SK-N-SH (cell line): ENCODE measurements around the gene PRKN. TPM values are rescaled to one million over a fixed set of nuclear protein-coding genes. Genes with fewer than 3 reads are reported as not detected.

Experiments
- CTCF ChIA-PET: fragments of 300-600, 350-600 bp; formaldehyde crosslinking; extraction: SDS; loops from one replicate; lab custom pipeline; 2021; lab: Yijun Ruan, JAX
- POLR2A ChIA-PET: fragments of 350-600 bp; sonication (Branson Sonifier 250); formaldehyde crosslinking; extraction: SDS; loops from one replicate; lab custom pipeline; 2020; ENCODE audit warnings: antibody characterized with exemption, inconsistent platforms; lab: Yijun Ruan, JAX
- DNase-seq: peaks from one replicate; pipeline ENCODE4 v3.0.0; 2012
- H2AFZ ChIP-seq: fragments of 200-600 bp; sonication (generic); 2 replicates; pipeline ENCODE4 v1.8.1; 2016; ENCODE audit warnings: antibody characterized with exemption, mild to moderate bottlenecking, low read depth
- H3F3A ChIP-seq: fragments of 200-600 bp; sonication (generic); replicated peaks from 2 replicates; pipeline ENCODE3; 2016; ENCODE audit warnings: antibody characterized with exemption, mild to moderate bottlenecking; ENCODE audit not compliant: insufficient read depth
- H3K27ac ChIP-seq, 2 experiments: fragments of 200-500 bp in 1 of 2; fragments of 200-600 bp in 1 of 2; sonication (Bioruptor generic) in 1 of 2; sonication (generic), shearing (Covaris generic) in 1 of 2; 2 replicates each; pipeline versions ENCODE4 v1.5.1 to v1.6.1; 2014 to 2016; ENCODE audit warnings: low read depth in 2 of 2, inconsistent platforms in 1 of 2, low read length in 1 of 2, mild to moderate bottlenecking in 1 of 2, mixed read lengths in 1 of 2
- H3K27me3 ChIP-seq: fragments of 200-600 bp; sonication (generic), shearing (Covaris generic); 2 replicates; pipeline ENCODE4 v1.6.1; 2016; ENCODE audit warnings: mixed run types; ENCODE audit not compliant: insufficient read depth
- H3K36me3 ChIP-seq, 2 experiments: fragments of 200-500 bp in 1 of 2; fragments of 200-600 bp in 1 of 2; sonication (Bioruptor generic) in 1 of 2; sonication (generic) in 1 of 2; replicated peaks in 1 of 2; 2 replicates each; pipeline versions ENCODE3 to v1.5.1; 2014 to 2016; ENCODE audit warnings: low read length in 1 of 2, mild to moderate bottlenecking in 1 of 2; ENCODE audit not compliant: insufficient read depth in 2 of 2, control insufficient read depth in 1 of 2
- H3K4me1 ChIP-seq, 2 experiments: fragments of 200-500 bp in 1 of 2; fragments of 200-600 bp in 1 of 2; sonication (Bioruptor generic) in 1 of 2; sonication (generic), shearing (Covaris generic) in 1 of 2; 2 replicates each; pipeline versions ENCODE4 v1.5.1 to v1.6.1; 2014 to 2016; ENCODE audit warnings: low read depth in 1 of 2, low read length in 1 of 2, mixed run types in 1 of 2; ENCODE audit not compliant: insufficient read depth in 2 of 2, control insufficient read depth in 1 of 2
- H3K4me2 ChIP-seq: fragments of 200-600 bp; sonication (generic), shearing (Covaris generic); 2 replicates; pipeline ENCODE4 v1.6.1; 2017; ENCODE audit warnings: mixed run types
- H3K4me3 ChIP-seq, 2 experiments: fragments of 200-500 bp in 1 of 2; fragments of 200-600 bp in 1 of 2; sonication (Bioruptor generic) in 1 of 2; sonication (generic), shearing (Covaris generic) in 1 of 2; 2 replicates each; pipeline versions ENCODE4 v1.5.1 to v1.8.1; 2014 to 2016; ENCODE audit warnings: low read depth in 2 of 2, inconsistent platforms in 1 of 2, low read length in 1 of 2, mild to moderate bottlenecking in 1 of 2, mixed read lengths in 1 of 2, moderate library complexity in 1 of 2
- H3K79me2 ChIP-seq: fragments of 200-600 bp; sonication (generic); 2 replicates; pipeline ENCODE4 v1.8.1; 2017; ENCODE audit warnings: mild to moderate bottlenecking; ENCODE audit not compliant: insufficient read depth
- H3K9ac ChIP-seq: fragments of 200-600 bp; sonication (generic); 2 replicates; pipeline ENCODE4 v1.6.1; 2017; ENCODE audit warnings: mixed run types
- H3K9me2 ChIP-seq: fragments of 200-600 bp; sonication (generic); 2 replicates; pipeline ENCODE4 v1.6.1; 2017; ENCODE audit warnings: mixed run types
- H3K9me3 ChIP-seq: fragments of 200-600 bp; sonication (generic); 2 replicates; pipeline ENCODE4 v1.6.1; 2017; ENCODE audit warnings: mixed run types, mild to moderate bottlenecking, moderate library complexity
- H4K20me1 ChIP-seq: fragments of 200-600 bp; sonication (generic); 2 replicates; pipeline ENCODE4 v1.6.1; 2017; ENCODE audit warnings: mild to moderate bottlenecking, mixed run types; ENCODE audit not compliant: insufficient read depth
- CHD2 ChIP-seq: fragments of 150-350 bp; IDR thresholded peaks from 2 replicates; pipeline ENCODE4 v1.6.1; 2018; ENCODE audit warnings: low read length; ENCODE audit not compliant: partially characterized antibody
- ELF1 ChIP-seq: IDR thresholded peaks from 2 replicates; pipeline ENCODE4 v1.4.0; 2012
- EP300 ChIP-seq, 2 experiments: IDR thresholded peaks; 2 replicates each; pipeline versions ENCODE4 v1.4.0 to v1.6.1; 2012; ENCODE audit warnings: borderline replicate concordance in 1 of 2, low read depth in 1 of 2, low read length in 1 of 2
- FOSL2 ChIP-seq: IDR thresholded peaks from 2 replicates; pipeline ENCODE4 v1.4.0; 2012; ENCODE audit warnings: low read depth, mild to moderate bottlenecking, moderate library complexity, borderline replicate concordance
- GATA2 ChIP-seq: sonication (generic); formaldehyde crosslinking; IDR thresholded peaks from 2 replicates; pipeline ENCODE4 v1.5.0; 2020; ENCODE audit warnings: mild to moderate bottlenecking, missing genetic modification reagents
- MEF2A ChIP-seq: IDR thresholded peaks from 2 replicates; pipeline ENCODE4 v1.4.0; 2012; ENCODE audit warnings: low read depth, borderline replicate concordance
- MXI1 ChIP-seq: IDR thresholded peaks from 2 replicates; pipeline ENCODE4 v1.6.1; 2012; ENCODE audit warnings: mild to moderate bottlenecking, low read depth, low read length, improper control_type of control experiment
- NFIC ChIP-seq: IDR thresholded peaks from 2 replicates; pipeline ENCODE4 v1.4.0; 2012; ENCODE audit warnings: borderline replicate concordance
- RXRA ChIP-seq: IDR thresholded peaks from 2 replicates; pipeline ENCODE4 v1.4.0; 2012; ENCODE audit warnings: low read depth, mild to moderate bottlenecking, borderline replicate concordance
- SMC3 ChIP-seq: IDR thresholded peaks from 2 replicates; pipeline ENCODE4 v1.6.1; 2012; ENCODE audit warnings: low read depth, low read length, improper control_type of control experiment
- TAF1 ChIP-seq: IDR thresholded peaks from 2 replicates; pipeline ENCODE4 v1.6.1; 2012; ENCODE audit warnings: low read depth, mild to moderate bottlenecking, low read length, moderate library complexity, borderline replicate concordance
- YY1 ChIP-seq: IDR thresholded peaks from 2 replicates; pipeline ENCODE4 v1.4.0; 2012; ENCODE audit warnings: low read depth, mild to moderate bottlenecking
- WGBS: methylation state at CpG from one replicate; pipeline ENCODE4 v1.1.6; 2017; ENCODE audit warnings: low lambda C conversion rate; 5-methylcytosine and 5-hydroxymethylcytosine counted together
- polyA plus RNA-seq, 3 experiments: library from polyadenylated mRNA; depleted of rRNA; stranded (reverse); fragments of >200 nt; gene quantifications; 2 replicates each; pipeline ENCODE4 v1.2.3, GENCODE V29; 2012
- TF ChIP-seq, protein P1 (sequence below): IDR thresholded peaks from 2 replicates; pipeline ENCODE4 v1.4.0; 2012; ENCODE audit warnings: low read depth, borderline replicate concordance

The PRKN gene
- polyA plus RNA-seq, 1 of the 3 experiments (the other 2 are of a cell fraction), result 0.76 TPM

DNA sequence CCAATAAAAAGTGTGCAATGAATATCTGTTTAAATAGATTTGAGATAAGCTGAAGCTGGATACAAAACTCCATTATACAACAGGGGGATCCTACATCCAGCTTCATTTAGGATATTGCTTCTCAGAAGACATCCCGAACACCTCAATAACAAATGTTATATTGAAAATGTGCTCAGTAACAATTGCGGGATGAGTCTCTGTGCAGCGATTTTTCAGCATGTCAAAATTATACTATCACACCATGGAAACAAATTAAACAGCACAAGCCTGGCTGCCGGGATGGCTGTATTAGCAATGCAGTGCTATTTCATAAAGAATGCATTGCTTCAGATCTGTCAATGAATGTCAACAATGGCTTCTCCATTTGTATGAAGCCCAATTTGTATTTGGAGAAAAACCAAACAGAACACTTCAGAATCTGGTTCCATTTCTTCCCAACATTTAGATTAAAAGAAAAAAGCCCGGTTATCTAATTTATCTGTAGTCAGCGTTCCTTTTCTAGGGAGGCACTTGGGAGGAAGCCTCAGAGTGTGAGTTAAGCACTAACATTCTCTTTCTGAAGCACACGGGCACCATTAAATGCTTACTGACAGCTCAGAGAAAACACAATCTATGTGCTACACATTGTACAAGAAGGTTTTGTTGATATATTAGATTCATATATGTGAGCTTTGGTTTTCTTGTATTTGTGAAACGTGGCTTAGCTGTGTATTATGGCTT lies 1142.8 kb downstream of the PRKN start:
- Histone ChIP-seq H3K36me3 (no peaks in the 10 kb centered on the region), H3K4me1 (peaks cover 0 to 5% of the 10 kb centered on the region in 2 experiments; a peak in 2 of 4 replicates), H4K20me1 (no peaks in the 10 kb centered on the region), H3K9me2 (0 out of 2 replicates have a peak, but pooled peaks cover 3% of the 10 kb centered on the region), H3K79me2 (no peaks in the 10 kb centered on the region), H3K9ac (no peak overlapping the region), H3K4me3 (no peak overlapping the region), H2AFZ (no peak overlapping the region), H3K27me3 (no peaks in the 10 kb centered on the region), H3F3A (no peaks in the 10 kb centered on the region), H3K27ac (no peak overlapping the region), H3K9me3 (no peaks in the 10 kb centered on the region), H3K4me2 (no peak overlapping the region)
- DNase-seq, result no peak
- WGBS, result 60% methylated on average over 8 of the region's 8 CpGs
- ChIA-PET POLR2A (no interaction called here), CTCF (interaction anchor here (1.2 kb wide), 1 partner anchor 191 kb away, joined by 3 read pairs; no protein-coding TSS in a partner anchor)
- TF ChIP-seq CHD2, result no peak
- no peak for TF ChIP-seq MXI1
- no peak for TF ChIP-seq MEF2A
- TF ChIP-seq, protein P1, sequence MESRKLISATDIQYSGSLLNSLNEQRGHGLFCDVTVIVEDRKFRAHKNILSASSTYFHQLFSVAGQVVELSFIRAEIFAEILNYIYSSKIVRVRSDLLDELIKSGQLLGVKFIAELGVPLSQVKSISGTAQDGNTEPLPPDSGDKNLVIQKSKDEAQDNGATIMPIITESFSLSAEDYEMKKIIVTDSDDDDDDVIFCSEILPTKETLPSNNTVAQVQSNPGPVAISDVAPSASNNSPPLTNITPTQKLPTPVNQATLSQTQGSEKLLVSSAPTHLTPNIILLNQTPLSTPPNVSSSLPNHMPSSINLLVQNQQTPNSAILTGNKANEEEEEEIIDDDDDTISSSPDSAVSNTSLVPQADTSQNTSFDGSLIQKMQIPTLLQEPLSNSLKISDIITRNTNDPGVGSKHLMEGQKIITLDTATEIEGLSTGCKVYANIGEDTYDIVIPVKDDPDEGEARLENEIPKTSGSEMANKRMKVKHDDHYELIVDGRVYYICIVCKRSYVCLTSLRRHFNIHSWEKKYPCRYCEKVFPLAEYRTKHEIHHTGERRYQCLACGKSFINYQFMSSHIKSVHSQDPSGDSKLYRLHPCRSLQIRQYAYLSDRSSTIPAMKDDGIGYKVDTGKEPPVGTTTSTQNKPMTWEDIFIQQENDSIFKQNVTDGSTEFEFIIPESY, result no peak
- TF ChIP-seq GATA2 (CRISPR knock-in tag), result no peak

GRCh38 chr6:161584051-161584450 lies 1143.5 kb downstream of the PRKN start:
- H3K36me3 ChIP-seq, result no peaks in the 10 kb centered on the region
- no peak for TF ChIP-seq SMC3
- no peak for TF ChIP-seq EP300 (IDR thresholded peaks at IDR 0.05; ENCODE audit: borderline replicate concordance in 1 of 2, low read depth in 1 of 2, low read length in 1 of 2)
- TF ChIP-seq TAF1, result no peak
- TF ChIP-seq RXRA, result no peak
- TF ChIP-seq FOSL2, result no peak
- no peak for TF ChIP-seq YY1
- no peak for TF ChIP-seq NFIC
- TF ChIP-seq ELF1, result no peak
- TF ChIP-seq, all 33 proteins: peak for 0
- H4K20me1 ChIP-seq, result no peaks in the 10 kb centered on the region
- H3K4me2 ChIP-seq, result no peak overlapping the region
- DNase-seq, result peak; percentile 12
- H3K27ac ChIP-seq, result no peak overlapping the region
- no peak overlapping the region for H2AFZ ChIP-seq
- 0 out of 2 replicates have a peak, but pooled peaks cover 3% of the 10 kb centered on the region for H3K9me2 ChIP-seq
- peaks cover 0 to 5% of the 10 kb centered on the region in 2 experiments; a peak in 2 of 4 replicates for H3K4me1 ChIP-seq
- H3K9ac ChIP-seq, result no peak overlapping the region
- 7% methylated on average over 1 of the region's 1 CpG for WGBS
- H3F3A ChIP-seq, result no peaks in the 10 kb centered on the region
- POLR2A ChIA-PET, result no interaction called here
- CTCF ChIA-PET, result interaction anchor here (1.2 kb wide), 1 partner anchor 190 kb away, joined by 3 read pairs; no protein-coding TSS in a partner anchor
- no peaks in the 10 kb centered on the region for H3K79me2 ChIP-seq
- H3K9me3 ChIP-seq, result no peaks in the 10 kb centered on the region
- no peak overlapping the region for H3K4me3 ChIP-seq
- no peaks in the 10 kb centered on the region for H3K27me3 ChIP-seq
